Measurements from ENCODE around the gene FBLIM1.
"Not testable (repeated sequence)": the region's sequence is repeated elsewhere in the genome, so short reads cannot be mapped to it uniquely, and the experiment has no call there.

FBLIM1 gene

DNA sequence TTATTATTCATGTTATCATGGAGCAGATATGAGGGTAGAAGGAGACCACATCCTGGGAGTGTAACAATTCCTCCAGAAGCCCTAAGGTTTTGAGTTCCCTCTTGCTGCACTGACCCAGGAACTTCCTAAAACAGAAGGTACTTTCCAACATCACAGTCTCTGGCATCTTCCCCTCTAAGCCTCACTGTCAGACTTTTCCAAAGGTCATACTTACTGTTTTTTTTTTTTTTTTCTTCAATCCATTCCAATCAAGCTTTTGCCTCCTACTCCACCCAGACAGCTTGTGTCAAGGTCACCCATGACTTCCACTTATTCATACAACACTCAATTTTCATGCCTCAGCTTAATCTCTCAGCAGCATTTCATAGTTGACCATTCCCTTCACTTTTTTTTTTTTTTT is 67.2 kb downstream of the FBLIM1 start:
- no peak for DNase-seq

DNA sequence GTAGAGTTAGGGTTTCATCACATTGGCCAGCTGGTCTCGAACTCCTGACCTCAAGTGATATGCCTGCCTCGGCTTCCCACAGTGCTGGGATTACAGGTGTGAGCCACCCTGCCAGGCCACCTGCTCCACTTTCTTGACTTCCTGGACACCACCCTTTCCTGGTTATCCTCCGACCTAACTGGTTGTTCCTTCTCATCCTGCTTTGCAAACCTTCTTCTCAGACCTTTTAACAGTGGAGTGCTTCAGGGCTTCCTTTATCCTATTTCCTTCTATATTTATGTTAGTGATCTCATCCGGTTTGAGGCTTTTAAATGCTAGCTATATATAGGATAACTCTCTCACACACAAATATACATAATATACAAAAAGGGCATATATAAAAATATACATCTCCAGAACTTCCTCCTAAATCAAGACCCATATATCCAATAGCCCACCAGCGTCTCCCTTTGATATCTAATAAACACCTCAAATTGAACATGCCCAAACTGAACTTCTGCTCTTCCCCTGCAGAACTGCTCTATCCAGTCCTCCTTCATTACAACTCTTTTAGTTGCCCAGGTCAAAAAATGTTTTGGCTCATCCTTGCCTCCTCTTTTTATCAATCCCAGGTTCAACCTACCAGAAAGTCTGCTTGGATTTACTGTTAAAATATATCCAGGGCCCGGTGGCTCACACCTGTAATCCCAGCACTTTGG is 68.4 kb downstream of the FBLIM1 start:
- no peak for DNase-seq

DNA sequence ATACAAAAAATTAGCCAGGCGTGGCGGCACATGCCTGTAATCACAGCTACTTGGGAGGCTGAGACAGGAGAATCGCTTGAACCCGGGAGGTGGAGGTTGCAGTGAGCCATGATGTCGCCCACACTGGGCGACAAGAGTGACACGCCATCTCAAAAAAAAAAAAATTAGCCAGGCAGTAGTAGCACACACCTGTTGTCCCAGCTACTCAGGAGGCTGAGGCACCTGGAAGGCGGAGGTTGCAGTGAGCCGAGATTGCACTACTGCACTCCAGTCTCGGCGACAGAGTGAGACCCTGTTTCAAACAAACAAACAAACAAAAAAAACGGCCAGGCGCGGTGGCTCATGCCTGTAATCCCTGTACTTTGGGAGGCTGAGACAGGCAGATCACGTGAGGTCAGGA is 69.0 kb downstream of the FBLIM1 start:
- not testable (repeated sequence) for DNase-seq

DNA sequence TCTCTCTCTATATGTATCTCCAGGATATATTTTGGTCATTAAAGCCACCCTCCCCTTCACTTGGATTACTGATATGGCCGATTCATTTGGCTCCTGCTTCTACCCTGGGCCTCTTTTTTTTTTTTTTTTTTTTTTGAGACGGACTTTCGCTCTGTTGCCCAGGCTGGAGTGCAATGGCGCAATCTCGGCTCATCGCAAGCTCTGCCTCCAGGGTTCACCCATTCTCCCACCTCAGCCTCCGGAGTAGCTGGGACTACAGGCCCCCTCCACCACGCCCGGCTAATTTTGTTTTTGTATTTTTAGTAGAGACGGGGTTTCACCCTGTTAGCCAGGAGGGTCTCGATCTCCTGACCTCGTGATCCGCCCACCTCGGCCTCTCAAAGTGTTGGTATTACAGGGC is 70.3 kb downstream of the FBLIM1 start:
- DNase-seq: not testable (repeated sequence)

DNA sequence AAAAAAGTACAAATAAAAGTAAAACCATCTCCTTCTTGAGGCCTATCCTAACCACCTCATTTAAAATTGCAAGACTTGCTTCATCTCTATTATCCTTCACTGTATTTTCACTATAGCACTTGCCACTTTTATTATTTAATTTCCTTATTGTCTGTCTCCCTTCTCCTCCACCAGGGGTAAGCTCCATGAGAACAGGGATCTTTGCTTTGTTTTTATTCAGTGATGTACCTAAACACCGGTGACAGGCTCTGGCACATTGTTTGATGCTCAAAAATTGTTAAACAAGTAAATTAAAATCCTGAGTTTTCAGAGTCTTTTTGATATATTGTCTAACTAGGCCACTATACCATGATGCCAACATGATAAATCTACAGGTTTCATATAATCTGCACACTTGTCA is 71.7 kb downstream of the FBLIM1 start:
- no peak for DNase-seq

DNA sequence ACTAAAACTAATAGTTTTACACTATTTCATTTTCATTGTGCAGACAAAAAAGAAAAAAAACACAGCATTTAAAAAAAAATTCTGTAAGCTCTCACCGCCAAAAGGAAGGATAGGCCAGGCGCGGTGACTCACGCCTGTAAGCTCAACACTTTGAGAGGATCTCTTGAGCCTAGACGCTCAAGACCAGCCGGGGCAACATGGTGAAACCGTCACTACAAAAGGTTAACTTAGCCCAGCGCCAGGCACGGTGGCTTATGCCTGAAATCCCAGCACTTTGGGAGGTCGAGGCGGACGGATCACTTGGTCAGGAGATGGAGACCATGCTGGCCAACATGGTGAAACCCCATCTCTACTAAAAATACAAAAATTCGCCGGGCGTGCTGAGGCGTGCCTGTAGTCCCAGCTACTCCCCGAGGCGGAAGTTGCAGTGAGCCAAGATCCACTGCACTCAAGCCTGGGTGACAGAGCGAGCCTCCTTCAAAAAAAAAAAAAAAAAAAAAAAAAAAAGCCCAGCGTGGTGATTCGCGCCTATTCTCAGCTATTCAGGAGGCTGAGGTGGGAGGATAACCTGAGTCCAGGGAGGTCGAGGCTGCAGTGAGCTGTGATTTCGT is 74.6 kb downstream of the FBLIM1 start:
- peak; percentile 69 for DNase-seq

DNA sequence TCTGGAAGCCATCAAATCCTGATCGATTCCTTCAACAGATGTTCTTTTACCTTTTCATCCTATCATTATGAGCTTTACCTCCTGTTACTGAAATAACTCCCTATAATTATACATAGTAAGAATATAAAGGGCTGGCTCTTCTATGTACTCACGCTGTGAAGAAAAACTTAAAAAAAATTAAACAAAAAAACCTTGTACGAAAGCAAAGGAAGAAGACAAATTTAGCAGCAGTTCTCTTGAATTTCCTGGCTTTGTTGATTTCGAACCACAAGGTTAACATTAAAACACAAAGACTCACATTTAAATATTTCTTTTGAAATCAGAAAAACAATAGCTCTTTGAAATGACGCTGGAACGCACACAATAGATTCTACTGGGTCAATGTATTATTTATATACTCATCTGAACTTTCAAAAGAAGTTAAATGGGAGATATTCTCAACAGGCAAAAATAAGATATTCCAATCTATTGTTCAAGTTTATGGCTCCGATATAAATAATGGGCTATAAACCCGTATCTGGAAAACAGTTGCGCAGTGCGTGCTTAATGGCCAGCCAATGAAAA is 75.3 kb downstream of the FBLIM1 start:
- no peak for DNase-seq

DNA sequence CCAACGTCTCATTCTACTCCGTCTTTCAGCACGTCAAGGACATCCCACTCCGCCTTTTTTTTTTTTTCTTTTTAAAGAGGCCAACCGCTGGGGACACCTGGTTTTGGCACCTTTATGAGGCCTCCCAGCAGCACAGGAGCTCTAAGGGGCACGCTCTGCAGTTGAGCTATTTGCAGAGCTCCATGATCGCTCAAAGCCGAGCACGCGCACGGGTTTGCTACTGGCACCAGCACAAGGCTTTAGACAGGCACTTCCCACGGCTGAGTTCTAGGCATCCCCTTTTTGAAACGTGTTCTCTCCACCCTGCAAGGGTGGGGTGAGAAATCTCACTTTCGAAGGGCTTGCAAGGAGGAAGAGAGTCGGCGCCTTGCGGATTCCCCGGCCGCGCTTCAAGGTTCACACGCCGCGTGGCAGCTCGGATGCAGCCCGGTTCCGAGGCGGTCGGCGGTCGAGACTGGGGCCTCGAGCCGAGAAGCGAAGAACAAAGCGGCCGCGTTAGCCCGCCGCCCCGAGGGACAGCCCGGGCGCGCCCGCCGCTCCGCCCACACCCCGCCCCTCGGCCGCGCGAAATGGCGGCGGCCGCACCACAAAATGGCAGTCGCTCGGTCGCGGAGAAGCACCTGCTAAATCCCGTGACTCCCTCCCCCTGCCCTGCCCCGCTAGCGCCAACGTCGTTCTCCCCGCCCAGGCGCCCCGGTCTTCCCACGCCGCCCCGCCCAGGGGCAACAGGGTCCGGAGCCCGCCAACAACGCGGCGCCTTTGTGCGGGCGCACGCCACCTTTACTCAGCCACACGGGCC is 76.0 kb downstream of the FBLIM1 start:
- DNase-seq: peak; percentile 90

DNA sequence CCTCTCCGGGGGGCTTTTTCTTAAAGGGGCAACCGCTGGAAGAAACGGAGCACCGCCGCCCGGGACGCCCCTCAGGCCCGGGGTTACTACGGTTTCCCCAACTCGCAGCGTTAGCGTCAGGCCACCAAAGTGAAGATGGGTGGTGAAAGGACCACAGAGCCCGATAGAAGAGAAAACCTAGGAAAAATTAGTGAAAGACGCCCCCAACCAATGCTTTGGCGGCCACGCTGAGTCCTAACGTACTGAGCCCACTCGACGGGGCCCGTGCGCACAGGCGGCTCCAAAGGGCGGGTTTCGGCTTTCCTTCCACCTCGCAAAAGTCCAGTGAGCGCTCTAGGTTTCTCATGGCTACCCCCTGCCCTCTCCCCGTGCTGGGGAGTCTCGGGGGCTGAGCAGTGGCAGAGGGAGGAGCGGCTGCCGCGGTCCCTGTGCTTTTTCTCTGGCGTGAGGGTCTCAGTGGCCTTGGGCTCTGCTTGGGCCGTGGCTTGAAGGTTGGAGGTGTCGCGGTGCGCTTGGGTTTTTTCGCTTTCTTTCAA is 76.7 kb downstream of the FBLIM1 start:
- no peak for DNase-seq

DNA sequence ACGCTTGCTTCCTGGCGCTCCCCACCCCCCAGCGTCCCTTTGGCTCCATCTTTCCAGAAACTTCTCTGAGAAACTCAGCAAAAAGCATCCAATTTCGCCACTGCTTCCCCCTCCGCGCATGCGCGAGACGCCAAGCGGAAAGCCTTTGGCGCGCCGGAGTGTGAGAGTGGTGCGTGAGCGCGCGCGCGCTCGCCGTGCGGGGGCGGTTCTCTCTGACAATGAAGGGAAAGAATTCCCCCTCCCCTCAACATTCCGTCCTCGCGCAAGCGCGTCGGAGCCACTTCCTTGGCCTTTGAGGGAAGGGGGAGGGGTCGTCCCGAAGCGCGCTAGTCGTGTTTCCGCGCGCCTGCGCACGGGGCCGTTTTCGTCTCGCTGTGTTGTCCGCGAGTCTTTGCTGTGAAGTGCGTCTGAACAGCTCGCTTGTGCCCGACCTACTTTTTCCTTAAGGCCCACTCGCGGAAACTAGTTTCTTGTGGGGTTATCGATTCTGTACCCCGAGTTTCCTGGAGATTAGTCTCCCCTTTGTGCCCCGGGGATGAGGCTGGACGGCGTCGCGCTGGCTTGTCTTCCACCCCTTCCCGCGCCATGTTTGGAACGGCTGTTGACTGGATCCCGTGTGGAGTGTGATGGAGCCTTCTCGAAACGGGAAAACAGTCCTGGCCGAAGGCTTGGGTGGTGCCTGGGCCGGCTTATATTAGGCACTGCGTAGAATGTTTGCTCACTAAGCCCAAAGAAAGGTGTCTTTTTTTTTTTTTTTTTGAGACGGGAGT is 77.3 kb downstream of the FBLIM1 start:
- DNase-seq: peak; percentile 99

All from CD4-positive, alpha-beta T cell treated with Interleukin-10 for 1 hour (primary cell).